NCI-H146 treated with DMSO at 0.1 percent for 48 hours (cell line): ENCODE results near the gene RABEP1.
"Not testable (repeated sequence)": the region's sequence is repeated elsewhere in the genome, so short reads cannot be mapped to it uniquely, and the experiment has no call there.

Experiments
- DNase-seq: peaks from one replicate; lab custom pipeline; 2025; ENCODE audit not compliant: unreplicated experiment; lab: John Stamatoyannopoulos, UW

Gene RABEP1

DNA sequence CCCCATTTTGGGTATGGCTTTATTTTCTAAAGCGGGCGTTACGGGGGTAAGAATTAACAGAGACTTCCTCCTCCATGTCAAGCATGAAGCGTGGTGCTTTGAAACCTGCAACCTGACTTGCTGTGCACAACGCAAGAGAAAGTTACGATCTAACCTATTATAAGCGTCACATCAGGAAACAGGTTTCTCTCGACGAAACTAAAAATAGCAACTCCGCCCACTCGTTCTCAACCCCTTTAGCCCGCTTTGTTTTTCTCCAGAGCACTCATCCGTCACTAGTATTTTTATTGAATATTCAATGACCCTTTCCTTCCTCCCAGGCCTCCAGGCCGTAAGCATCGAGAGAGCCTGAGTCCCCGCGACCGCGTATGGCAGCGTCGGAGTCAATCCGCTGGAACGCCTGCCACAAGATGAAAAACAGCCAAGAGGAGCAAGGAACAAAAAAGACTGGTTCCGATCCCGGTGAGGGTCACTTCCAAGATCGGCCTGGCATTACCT lies 136.8 kb downstream of the RABEP1 start:
- peak; percentile 52 for DNase-seq

DNA sequence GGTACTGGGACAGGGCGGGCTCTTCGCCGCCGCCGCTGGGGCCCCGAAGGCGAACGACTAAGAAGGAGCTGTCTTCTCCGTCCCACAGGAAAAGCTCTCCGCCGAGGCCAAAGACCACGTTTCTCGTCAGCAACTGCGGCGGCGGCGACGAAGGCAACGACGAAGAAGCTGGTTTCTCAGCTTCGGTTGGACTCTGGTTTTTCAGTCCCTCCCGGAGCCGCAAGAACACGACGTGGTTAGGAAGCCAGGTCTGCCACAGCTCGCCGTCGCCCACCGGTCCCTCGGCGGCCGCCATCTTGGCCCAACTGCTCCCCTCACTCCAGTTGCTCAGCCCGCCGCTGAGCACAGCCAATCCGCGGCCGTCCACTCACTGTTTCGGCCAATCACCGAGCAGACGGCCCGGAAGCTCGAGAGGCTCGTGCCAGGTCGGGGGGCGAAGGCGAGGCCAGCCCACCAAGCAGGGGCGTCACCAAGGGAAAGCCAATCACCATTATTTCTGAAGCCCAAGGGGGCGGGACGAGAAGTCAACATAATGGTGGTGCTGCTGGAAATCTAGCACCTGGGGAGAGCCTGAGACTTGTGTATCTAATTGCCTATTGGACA lies 137.4 kb downstream of the RABEP1 start, which contains the start of gene NUP88:
NUP88 (minus strand) TSS at position 307 of the 603 bp plus-strand sequence; CDS start at position 295, 12 bp downstream.
- DNase-seq = peak; percentile 96

DNA sequence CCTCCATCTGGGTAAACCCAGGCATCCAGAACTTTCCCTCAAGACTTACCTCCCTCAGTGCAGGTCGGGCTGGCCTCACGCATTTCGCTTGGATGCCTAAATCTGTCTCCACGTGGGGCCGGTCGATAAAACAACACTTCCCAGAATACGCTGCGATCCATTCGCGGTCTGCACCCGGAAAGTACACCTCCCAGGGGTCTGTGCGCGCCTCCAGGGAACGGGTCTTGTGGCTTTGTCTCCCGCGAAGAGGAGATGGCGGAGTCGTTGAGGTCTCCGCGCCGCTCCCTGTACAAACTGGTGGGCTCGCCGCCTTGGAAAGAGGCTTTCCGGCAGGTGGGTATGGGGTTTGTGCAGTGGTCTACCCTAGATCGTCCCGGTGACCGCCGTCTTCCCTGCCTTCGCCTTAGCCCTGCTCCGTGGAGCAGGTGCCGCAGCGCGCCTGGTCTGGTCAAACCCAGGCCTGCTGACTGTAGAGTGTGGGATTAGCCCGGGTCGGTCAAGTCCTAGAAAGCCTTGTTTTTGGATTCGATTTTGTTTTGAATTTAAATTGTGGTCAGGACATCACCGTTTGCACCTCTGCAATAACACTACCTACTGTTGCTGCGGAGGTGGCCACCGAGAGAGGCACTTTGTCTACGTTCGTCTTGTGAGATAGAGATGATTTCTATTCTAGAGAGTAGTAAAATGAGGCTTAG lies 138.0 kb downstream of the RABEP1 start, which contains the start of gene RPAIN:
RPAIN (plus strand) TSS at position 224 of the 695 bp plus-strand sequence; CDS start at position 253, 29 bp downstream.
- DNase-seq = peak; percentile 96

DNA sequence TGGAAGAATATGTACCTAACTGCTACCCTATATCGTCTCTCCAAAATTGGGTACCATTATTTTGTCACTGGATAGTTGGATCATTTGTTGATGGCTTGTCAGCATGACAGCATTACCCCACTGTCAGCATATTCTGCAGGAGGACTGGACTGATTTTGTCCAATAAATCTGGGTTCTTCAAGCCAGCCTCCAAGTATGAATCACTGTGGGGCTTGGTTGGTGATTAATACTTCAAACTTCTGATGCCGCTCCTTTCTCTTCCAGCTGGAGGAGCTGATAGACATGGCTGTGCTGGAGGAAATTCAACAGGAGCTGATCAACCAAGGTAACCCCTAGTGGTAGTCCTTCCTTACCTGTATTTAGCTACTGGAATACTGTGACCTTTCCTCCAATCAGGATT lies 140.4 kb downstream of the RABEP1 start:
- no peak for DNase-seq

GRCh38 chr17:5424909-5425308 lies 142.8 kb downstream of the RABEP1 start:
- no peak for DNase-seq

- DNase-seq = no peak
Observed at GRCh38 chr17:5425826-5426225, 143.7 kb downstream of the RABEP1 start.

GRCh38 chr17:5429191-5429887 lies 147.3 kb downstream of the RABEP1 start:
- no peak for DNase-seq

- no peak for DNase-seq
Observed at GRCh38 chr17:5430413-5430999, 148.4 kb downstream of the RABEP1 start.

- not testable (repeated sequence) for DNase-seq
Observed at GRCh38 chr17:5431234-5431633, 149.2 kb downstream of the RABEP1 start.

DNA sequence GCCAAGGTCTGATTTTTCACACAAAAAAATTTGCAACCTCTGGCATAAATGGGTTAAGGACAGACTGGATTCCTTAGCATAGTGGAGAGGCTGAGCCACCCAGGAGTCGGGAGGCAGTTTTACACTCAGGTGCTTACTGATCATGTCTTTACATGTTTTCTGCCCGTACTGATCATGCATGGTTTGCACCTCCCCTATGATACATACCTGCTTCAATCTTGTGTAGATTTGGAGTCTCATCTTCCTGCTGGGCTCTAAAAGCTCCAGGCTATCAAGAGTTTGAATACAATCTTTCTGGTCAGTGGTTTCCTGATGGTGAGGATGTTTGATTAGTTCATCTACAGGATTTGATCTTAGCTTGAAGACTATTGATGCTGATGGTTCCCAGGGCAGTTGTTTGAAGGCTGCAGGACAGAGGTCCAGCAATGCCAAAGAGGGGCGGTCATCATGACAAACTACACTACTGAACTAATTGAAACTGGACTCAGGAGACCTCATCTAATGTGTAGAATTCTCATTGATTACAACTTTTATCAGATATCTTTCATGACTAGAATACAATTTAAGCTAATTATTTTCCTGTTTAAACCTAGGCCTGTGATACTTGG lies 150.0 kb downstream of the RABEP1 start:
- no peak for DNase-seq

DNA sequence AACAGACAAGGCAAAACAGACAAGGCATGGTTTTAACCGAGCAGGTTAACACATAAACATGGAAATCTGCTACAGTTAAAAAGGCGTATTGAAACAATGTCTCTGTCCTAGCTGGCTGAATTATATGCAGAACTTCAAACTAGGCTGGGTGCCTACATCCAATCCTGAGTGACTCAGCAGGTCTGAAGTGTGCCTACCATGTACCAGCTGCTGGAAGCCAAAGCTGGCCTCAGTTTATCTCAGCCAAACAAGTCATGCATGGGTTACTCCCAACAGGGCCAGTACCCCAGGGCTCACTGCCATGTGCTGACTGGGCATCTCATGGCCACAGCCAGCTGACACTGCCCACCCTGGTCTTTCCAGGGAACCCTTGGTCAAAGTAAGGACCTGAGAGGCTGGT lies 152.9 kb downstream of the RABEP1 start:
- no peak for DNase-seq
